PC-9 (cell line): ENCODE measurements around the gene NDUFB5. TPM values are rescaled to one million over a fixed set of nuclear protein-coding genes. Genes with fewer than 3 reads are reported as not detected.

ENCODE experiments used
- Bru-seq: library from RNA; stranded (reverse); fragments of 400-500 nt; gene quantifications from one replicate; lab custom pipeline; 2021; lab: Mats Ljungman, UMichigan
- BruChase-seq, 2 experiments: library from RNA; stranded (reverse); fragments of 400-500 nt; gene quantifications; one replicate each; lab custom pipeline; 2021; lab: Mats Ljungman, UMichigan
- BruUV-seq: library from RNA; stranded (reverse); fragments of 400-500 nt; replicated peaks from 2 replicates; lab custom pipeline; 2021; lab: Mats Ljungman, UMichigan
- CTCF ChIA-PET: fragments of 300-600 bp; sonication (Branson Sonifier 250); formaldehyde crosslinking; loops from one replicate; lab custom pipeline; 2022; ENCODE audit warnings: antibody characterized with exemption; lab: Charles Lee
- POLR2A ChIA-PET: fragments of 300-600 bp; sonication (Branson Sonifier 250); formaldehyde crosslinking; loops from one replicate; lab custom pipeline; 2022; ENCODE audit warnings: antibody characterized with exemption; ENCODE audit not compliant: unreplicated experiment; lab: Charles Lee
- DNase-seq, 2 experiments: peaks; one replicate each; pipeline versions ENCODE4 v3.0.0 to v3.0.0-alpha.2; 2015 to 2022; ENCODE audit warnings: mixed read lengths in 1 of 2
- H2AFZ ChIP-seq: fragments of 200-600 bp; sonication (generic); 2 replicates; pipeline ENCODE4 v1.8.1; 2017; ENCODE audit warnings: antibody characterized with exemption
- H3F3A ChIP-seq: fragments of 200-600 bp; sonication (generic); 2 replicates; pipeline ENCODE4 v1.8.1; 2017; ENCODE audit warnings: antibody characterized with exemption, mild to moderate bottlenecking, low read depth; ENCODE audit not compliant: insufficient read depth
- H3K27ac ChIP-seq: fragments of 200-600 bp; sonication (generic); 2 replicates; pipeline ENCODE4 v1.6.1; 2016; ENCODE audit warnings: mixed run types
- H3K27me3 ChIP-seq: fragments of 200-600 bp; sonication (generic); 2 replicates; pipeline ENCODE4 v1.6.1; 2016; ENCODE audit warnings: low read depth, mixed run types; ENCODE audit not compliant: insufficient read depth
- H3K36me3 ChIP-seq: fragments of 200-600 bp; sonication (generic); 2 replicates; pipeline ENCODE4 v1.6.1; 2016; ENCODE audit warnings: low read depth, mixed run types
- H3K4me1 ChIP-seq: fragments of 200-600 bp; sonication (generic); replicated peaks from 2 replicates; pipeline ENCODE4 v1.6.1; 2016; ENCODE audit warnings: mixed run types; ENCODE audit not compliant: insufficient read depth
- H3K4me2 ChIP-seq: fragments of 200-600 bp; sonication (generic); 2 replicates; pipeline ENCODE4 v1.6.1; 2017; ENCODE audit warnings: mixed run types
- H3K4me3 ChIP-seq: fragments of 200-600 bp; sonication (generic); 2 replicates; pipeline ENCODE4 v1.6.1; 2016; ENCODE audit warnings: mixed run types
- H3K79me2 ChIP-seq: fragments of 200-600 bp; sonication (generic); 2 replicates; pipeline ENCODE4 v1.6.1; 2017; ENCODE audit warnings: low read depth, mixed run types
- H3K9me2 ChIP-seq: fragments of 200-600 bp; sonication (generic); 2 replicates; pipeline ENCODE4 v1.8.1; 2017; ENCODE audit warnings: mild to moderate bottlenecking; ENCODE audit not compliant: insufficient read depth
- H3K9me3 ChIP-seq: fragments of 200-600 bp; sonication (generic); 2 replicates; pipeline ENCODE4 v1.8.1; 2016; ENCODE audit warnings: low read depth; ENCODE audit not compliant: insufficient read depth
- H4K20me1 ChIP-seq: fragments of 200-600 bp; sonication (generic); 2 replicates; pipeline ENCODE4 v1.8.1; 2017; ENCODE audit not compliant: insufficient read depth
- CTCF ChIP-seq: fragments of 200-600 bp; sonication (generic); conservative IDR thresholded peaks from 2 replicates; pipeline ENCODE4 v1.6.1; 2017; ENCODE audit warnings: mixed run types, antibody characterized with exemption, mild to moderate bottlenecking, moderate library complexity
- EZH2 ChIP-seq: fragments of 200-600 bp; sonication (generic); IDR thresholded peaks from 2 replicates; pipeline ENCODE4 v1.8.0; 2017; ENCODE audit warnings: antibody characterized with exemption, low read depth
- intact Hi-C: fragments of 100-400 bp; cut with micrococcal nuclease; formaldehyde crosslinking; loops from one replicate; pipeline ENCODE4 v1.10.0; 2022; ENCODE audit not compliant: unreplicated experiment
- long read RNA-seq: library from polyadenylated mRNA; stranded (forward); transcript quantifications from one replicate; pipeline ENCODE4 v2.0.0, GENCODE V29; 2022
- total RNA-seq: library from RNA; stranded (reverse); gene quantifications from 2 replicates; pipeline ENCODE4 v1.2.3, GENCODE V29; 2021

NDUFB5 gene
- total RNA-seq (121 and 128 TPM in 2 replicates), Bru-seq, nascent RNA (percentile 78 among the genes with signal in this experiment), BruChase-seq, experiment 1, labeled RNA remaining after a 2-hour chase (percentile 81 among the genes with signal in this experiment), BruChase-seq, experiment 2, labeled RNA remaining after a 6-hour chase (percentile 76 among the genes with signal in this experiment)
- long read RNA-seq, full-length matches to known transcripts, result 87 of 93 reads
- long read RNA-seq, partial matches to known transcripts, result 0 of 93 reads
- long read RNA-seq, other reads (novel, unspliced or antisense), result 6 of 93 reads

- peak; percentile 90 to 95 for DNase-seq
- intact Hi-C loops, result loop anchor here (1.0 to 2.0 kb wide), 3 partner anchors 42 to 257 kb away; partner anchors contain the start of genes ACTL6A, MFN1 and USP13
- ChIA-PET CTCF (interaction anchor here (0.6 kb wide), 1 partner anchor 1308 kb away, joined by 9 read pairs; the partner anchor contains the start of gene FXR1), POLR2A (interaction anchor here (0.5 to 0.7 kb wide), 3 partner anchors 40 to 287 kb away, joined by 4 to 27 read pairs (median 5); no protein-coding TSS in a partner anchor)
- no peaks in the 10 kb centered on the region for H3K9me2 ChIP-seq
- peak within 1 kb of the TSS; percentile 76 for H3K27ac ChIP-seq
- H3K4me2 ChIP-seq, result peak within 1 kb of the TSS; percentile 88
- no peak for TF ChIP-seq CTCF
- TF ChIP-seq EZH2, result no peak
- no peaks in the 10 kb centered on the region for H3F3A ChIP-seq
- TSS peak; percentile 88 for BruUV-seq
- peaks cover 24% of the 10 kb centered on the region for H3K4me1 ChIP-seq
- 0 out of 2 replicates have a peak, but pooled peaks cover under 1% of the 10 kb centered on the region for H4K20me1 ChIP-seq
- H3K36me3 ChIP-seq, result peaks cover 31% of the 10 kb centered on the region
- peaks cover 54% of the 10 kb centered on the region for H3K79me2 ChIP-seq
- H3K9me3 ChIP-seq, result no peaks in the 10 kb centered on the region
- peak within 1 kb of the TSS; percentile 94 for H2AFZ ChIP-seq
- no peaks in the 10 kb centered on the region for H3K27me3 ChIP-seq
- peak within 1 kb of the TSS; percentile 94 for H3K4me3 ChIP-seq
These were observed at the start of gene NDUFB5, which contains the start of gene MRPL47 for GRCh38 chr3:179604321-179605078. TSS of gene NDUFB5 (plus strand) at chr3:179604794. CDS start at chr3:179604816, 22 bp downstream. TSS of gene MRPL47 (minus strand) at chr3:179604638. CDS start at chr3:179604624, 14 bp downstream.

- Histone ChIP-seq H3K4me3 (no peak overlapping the region), H3K36me3 (no peaks in the 10 kb centered on the region), H3K79me2 (peaks cover 5% of the 10 kb centered on the region), H3K4me1 (peaks cover 6% of the 10 kb centered on the region), H3K27me3 (no peaks in the 10 kb centered on the region), H3K9me2 (no peaks in the 10 kb centered on the region), H4K20me1 (no peaks in the 10 kb centered on the region), H3K9me3 (no peaks in the 10 kb centered on the region), H3K27ac (no peak overlapping the region), H3F3A (peaks cover 3% of the 10 kb centered on the region; the same call in 1 of the 2 replicates), H3K4me2 (no peak overlapping the region), H2AFZ (no peak overlapping the region)
- BruUV-seq, result no TSS peak
- POLR2A ChIA-PET, result no interaction called here
- DNase-seq, result peak; percentile 71 to 73
- intact Hi-C loops, result loop anchor here (1.0 to 10.0 kb wide), 7 partner anchors 113 to 544 kb away; partner anchors contain the start of genes KCNMB3, PIK3CA, ZMAT3 and ZNF639
- TF ChIP-seq EZH2 (no peak), CTCF (peak; percentile 93)
- CTCF ChIA-PET, result no interaction called here
These were observed 45.7 kb upstream of the NDUFB5 start for GRCh38 chr3:179558742-179559364.
